Measurements from ENCODE around the gene GPC1. TPM values are rescaled to one million over a fixed set of nuclear protein-coding genes. Genes with fewer than 3 reads are reported as not detected.

GPC1 gene
- total and polyA plus RNA-seq, 2 donors = 21.1 to 53.8 TPM

DNA sequence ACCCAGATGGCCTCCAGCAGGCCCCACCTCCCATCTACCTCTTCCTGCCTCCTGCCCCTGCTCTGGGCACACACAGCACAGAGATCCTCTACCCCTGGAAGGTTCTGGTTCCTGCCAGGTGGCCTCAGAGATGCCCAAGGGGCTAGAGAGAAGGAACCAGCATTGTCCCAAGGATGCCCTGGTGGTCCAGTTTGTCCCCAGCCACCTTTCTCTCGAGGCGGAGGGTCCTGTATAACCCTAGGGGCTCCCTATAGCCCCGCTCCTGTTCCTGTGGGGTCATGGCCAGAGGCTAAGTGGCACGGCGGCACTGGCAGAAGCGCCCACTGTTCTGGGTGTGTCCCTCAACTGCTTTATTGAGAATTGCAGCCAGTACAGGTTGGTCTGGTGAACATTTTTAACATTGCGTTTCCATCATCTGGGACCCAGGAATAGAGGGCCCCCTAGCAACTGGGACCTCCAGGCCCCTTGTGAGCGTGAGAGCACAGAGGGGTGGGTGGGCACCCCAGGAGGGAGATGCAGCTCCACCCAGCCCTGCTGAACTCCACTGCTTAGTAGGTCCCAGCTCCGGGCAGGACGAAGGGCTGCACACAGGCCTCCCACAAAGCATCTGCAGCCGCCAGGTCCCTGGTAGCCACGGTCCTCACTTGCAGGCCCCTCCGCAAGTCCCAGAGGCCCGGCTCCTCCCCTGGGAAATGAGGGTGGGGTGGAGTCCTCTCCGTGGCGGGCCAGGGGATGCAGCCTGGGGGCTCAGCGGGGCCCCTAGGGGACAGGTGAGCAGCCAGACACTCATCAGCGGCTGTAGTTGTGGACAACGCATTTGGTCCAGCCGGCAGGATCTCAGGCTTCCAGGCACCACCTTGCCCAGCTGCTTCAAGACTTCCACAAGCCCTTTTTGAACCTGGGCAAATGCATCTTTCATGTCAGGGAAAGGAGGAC, 33.1 kb downstream of the GPC1 start:
- H3K4me1 ChIP-seq (ENCODE audit: insufficient read depth) = no peaks in the 10 kb centered on the region
- H3K36me3 ChIP-seq (ENCODE audit: insufficient read depth) = peaks cover 2% of the 10 kb centered on the region
- no peak overlapping the region for H3K27ac ChIP-seq (ENCODE audit: low read depth)
- no peak for DNase-seq (ENCODE audit: extremely low spot score)
- H3K4me3 ChIP-seq (ENCODE audit: low read depth, low read length) = no peak overlapping the region
- WGBS = 65% methylated on average over 20 of the region's 20 CpGs

GRCh38 chr2:240469239-240469636, 33.8 kb downstream of the GPC1 start:
- Histone ChIP-seq H3K36me3 (ENCODE audit: insufficient read depth) (peaks cover 2% of the 10 kb centered on the region), H3K27ac (ENCODE audit: low read depth) (no peak overlapping the region), H3K4me1 (ENCODE audit: insufficient read depth) (no peaks in the 10 kb centered on the region), H3K4me3 (ENCODE audit: low read depth, low read length) (no peak overlapping the region)
- no peak for DNase-seq (ENCODE audit: extremely low spot score)
- 39% methylated on average over 10 of the region's 10 CpGs for WGBS

GRCh38 chr2:240469740-240470139, 34.3 kb downstream of the GPC1 start:
- no peak overlapping the region for H3K4me3 ChIP-seq (ENCODE audit: low read depth, low read length)
- no peak for DNase-seq (ENCODE audit: extremely low spot score)
- 88% methylated on average over 6 of the region's 6 CpGs for whole genome bisulfite sequencing
- no peak overlapping the region for H3K27ac ChIP-seq (ENCODE audit: low read depth)
- no peaks in the 10 kb centered on the region for H3K4me1 ChIP-seq (ENCODE audit: insufficient read depth)
- H3K36me3 ChIP-seq (ENCODE audit: insufficient read depth) = peaks cover 2% of the 10 kb centered on the region

GRCh38 chr2:240472078-240472790, 36.8 kb downstream of the GPC1 start:
- no peak for DNase-seq (ENCODE audit: extremely low spot score)

DNA sequence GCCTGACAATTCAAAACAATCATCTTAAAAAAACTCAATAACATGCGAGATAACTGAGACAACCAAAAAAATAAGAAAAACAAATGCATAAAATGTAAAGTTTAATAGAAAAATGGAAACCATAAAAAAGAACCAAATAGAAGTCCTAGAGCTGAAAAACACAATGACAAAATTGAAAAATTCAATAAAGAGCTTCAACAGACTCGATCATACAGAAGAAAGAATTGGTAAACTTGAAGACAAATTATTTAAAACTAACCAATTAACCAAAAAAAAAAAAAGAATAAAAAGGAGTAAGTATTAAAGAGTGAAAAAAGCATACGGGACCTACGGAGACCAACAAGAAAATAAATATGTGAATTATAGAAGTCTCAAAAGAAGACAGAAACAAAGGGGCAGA, 37.7 kb downstream of the GPC1 start:
- DNase-seq (ENCODE audit: extremely low spot score) = no peak
- WGBS = 95% methylated on average over 4 of the region's 4 CpGs
- H3K4me1 ChIP-seq (ENCODE audit: insufficient read depth) = no peaks in the 10 kb centered on the region
- no peaks in the 10 kb centered on the region for H3K36me3 ChIP-seq (ENCODE audit: insufficient read depth)
- no peak overlapping the region for H3K4me3 ChIP-seq (ENCODE audit: low read depth, low read length)
- no peak overlapping the region for H3K27ac ChIP-seq (ENCODE audit: low read depth)

More at GRCh38 chr2:240472078-240472790, 36.8 kb downstream of the GPC1 start:
- Histone ChIP-seq H3K4me3 (ENCODE audit: low read depth, low read length) (no peak overlapping the region), H3K27ac (ENCODE audit: low read depth) (no peak overlapping the region), H3K36me3 (ENCODE audit: insufficient read depth) (no peaks in the 10 kb centered on the region), H3K4me1 (ENCODE audit: insufficient read depth) (no peaks in the 10 kb centered on the region)
- WGBS = 92% methylated on average over 11 of the region's 11 CpGs

DNA sequence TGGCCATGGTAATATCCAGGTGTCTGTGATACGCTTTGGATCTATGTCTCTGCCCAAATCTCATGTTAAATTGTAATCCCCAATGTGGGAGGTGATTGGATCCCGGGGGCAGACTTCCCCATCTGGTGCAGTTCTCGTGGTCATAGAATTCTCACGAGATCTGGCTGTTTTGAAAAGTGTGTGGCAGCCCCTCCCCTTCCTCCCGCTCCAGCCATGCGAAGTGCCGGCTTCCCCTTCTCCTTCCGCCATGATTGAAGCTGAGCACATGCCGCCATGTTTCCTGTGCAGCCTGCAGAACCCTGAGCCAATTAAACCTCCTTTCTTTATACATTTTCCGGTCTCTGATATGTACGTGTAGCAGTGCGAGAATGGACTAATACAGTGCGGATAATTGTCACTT, 42.5 kb downstream of the GPC1 start:
- Histone ChIP-seq H3K4me3 (ENCODE audit: low read depth, low read length) (no peak overlapping the region), H3K4me1 (ENCODE audit: insufficient read depth) (no peaks in the 10 kb centered on the region), H3K36me3 (ENCODE audit: insufficient read depth) (no peaks in the 10 kb centered on the region), H3K27ac (ENCODE audit: low read depth) (no peak overlapping the region)
- 83% methylated on average over 13 of the region's 13 CpGs for WGBS
- no peak for DNase-seq (ENCODE audit: extremely low spot score)

DNA sequence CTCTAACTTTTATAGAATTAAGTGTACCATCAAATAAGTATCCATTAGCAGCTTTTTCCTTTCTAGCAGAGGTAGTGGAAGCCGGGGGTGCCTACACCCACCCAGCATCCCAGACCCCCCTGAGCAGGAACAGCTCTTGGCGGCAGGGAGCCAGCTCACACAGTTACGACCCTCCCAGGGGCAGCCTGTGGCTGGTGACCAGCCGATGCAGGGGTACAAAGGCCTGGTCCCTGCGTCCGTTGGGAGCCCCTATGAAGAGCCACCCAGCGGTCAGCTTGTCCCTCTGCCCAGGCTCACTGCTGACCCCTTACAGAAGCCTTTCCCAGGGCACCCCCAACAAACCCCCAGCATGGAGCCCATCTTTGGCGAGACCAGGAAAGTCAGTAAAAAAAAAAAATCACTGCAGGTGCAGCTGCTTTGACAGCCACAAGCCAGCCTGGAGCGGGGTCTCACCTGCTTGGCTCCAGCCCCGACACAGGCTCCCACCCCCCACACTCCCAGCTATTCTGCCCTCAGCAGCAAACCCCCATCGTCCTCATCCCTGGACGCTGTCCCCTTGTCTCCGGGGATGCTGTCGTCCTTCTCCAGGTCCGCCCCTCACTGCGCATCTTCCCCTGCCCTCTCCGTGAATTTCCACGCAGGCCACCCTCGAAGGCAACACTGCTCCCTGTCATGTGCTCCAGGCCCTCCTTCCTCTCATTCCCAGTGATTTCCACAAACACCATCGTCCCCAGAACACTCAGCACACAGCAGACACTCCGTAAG, 43.1 kb downstream of the GPC1 start:
- no peaks in the 10 kb centered on the region for H3K36me3 ChIP-seq (ENCODE audit: insufficient read depth)
- no peaks in the 10 kb centered on the region for H3K4me1 ChIP-seq (ENCODE audit: insufficient read depth)
- H3K27ac ChIP-seq (ENCODE audit: low read depth) = no peak overlapping the region
- WGBS = 91% methylated on average over 21 of the region's 21 CpGs
- H3K4me3 ChIP-seq (ENCODE audit: low read depth, low read length) = no peak overlapping the region
- no peak for DNase-seq (ENCODE audit: extremely low spot score)

DNA sequence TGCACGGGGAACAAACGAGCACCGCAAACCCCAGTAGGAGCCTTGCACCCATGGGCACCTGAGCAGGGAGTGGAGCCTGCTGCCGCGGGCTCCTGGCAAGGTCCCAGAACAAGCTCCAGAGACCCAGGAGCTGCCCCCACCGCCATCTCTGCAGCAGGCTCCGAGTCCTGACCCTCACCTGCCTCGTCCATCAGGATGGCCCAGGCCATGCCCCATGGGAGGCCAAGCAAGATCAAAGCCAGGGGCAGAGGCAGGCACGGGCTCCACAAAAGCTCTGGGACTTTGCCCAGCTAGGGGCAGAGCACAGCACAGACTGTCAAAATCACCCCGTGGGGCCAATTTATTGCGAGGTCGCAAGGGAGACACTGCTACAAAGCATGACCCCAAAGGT, 43.6 kb downstream of the GPC1 start:
- no peak overlapping the region for H3K4me3 ChIP-seq (ENCODE audit: low read depth, low read length)
- H3K36me3 ChIP-seq (ENCODE audit: insufficient read depth) = no peaks in the 10 kb centered on the region
- no peak overlapping the region for H3K27ac ChIP-seq (ENCODE audit: low read depth)
- DNase-seq (ENCODE audit: extremely low spot score) = no peak
- H3K4me1 ChIP-seq (ENCODE audit: insufficient read depth) = no peaks in the 10 kb centered on the region
- WGBS = 81% methylated on average over 12 of the region's 12 CpGs

DNA sequence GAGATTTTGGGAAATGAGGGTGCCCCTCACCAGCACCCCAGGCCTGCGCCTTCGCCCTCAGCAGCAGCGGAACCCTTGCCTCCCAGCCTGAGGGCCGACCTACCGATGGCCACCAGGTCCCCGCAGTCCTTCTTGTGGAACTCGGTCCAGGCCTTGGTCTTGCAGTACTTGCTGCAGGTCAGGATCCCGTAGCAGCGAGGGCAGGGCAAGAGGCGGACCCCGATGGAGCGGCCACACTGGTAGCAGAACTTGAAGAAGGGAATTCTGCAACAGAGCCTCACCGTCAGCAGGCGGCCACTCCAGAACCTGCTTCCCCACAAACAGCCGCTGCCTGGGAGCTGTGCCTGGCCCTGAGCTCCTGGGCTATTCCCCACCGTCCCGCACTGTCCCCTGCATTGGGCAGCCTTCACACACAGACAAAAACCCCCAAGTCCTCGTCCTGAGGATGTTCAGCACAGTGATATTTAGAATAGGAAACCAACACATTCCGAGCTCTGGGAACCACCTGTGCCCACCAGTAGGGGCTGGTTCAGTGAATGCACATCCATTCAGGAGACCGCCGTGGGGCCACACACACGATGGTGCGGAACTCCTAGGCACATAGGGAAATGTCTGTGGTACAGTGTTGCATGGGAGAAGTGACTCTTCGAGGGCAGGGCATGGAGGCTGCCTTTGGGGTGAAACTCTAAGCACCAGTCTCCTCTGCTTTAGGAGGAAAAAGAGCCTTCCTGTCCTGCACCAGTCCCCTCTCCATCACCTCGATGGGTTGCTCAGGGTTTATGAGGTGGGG, 45.6 kb downstream of the GPC1 start:
- DNase-seq (ENCODE audit: extremely low spot score) = no peak
- Histone ChIP-seq H3K4me1 (ENCODE audit: insufficient read depth) (no peaks in the 10 kb centered on the region), H3K4me3 (ENCODE audit: low read depth, low read length) (no peak overlapping the region), H3K36me3 (ENCODE audit: insufficient read depth) (no peaks in the 10 kb centered on the region), H3K27ac (ENCODE audit: low read depth) (no peak overlapping the region)
- 91% methylated on average over 25 of the region's 25 CpGs for WGBS

GRCh38 chr2:240481720-240482119, 46.3 kb downstream of the GPC1 start:
- H3K4me1 ChIP-seq (ENCODE audit: insufficient read depth) = no peaks in the 10 kb centered on the region
- no peak for DNase-seq (ENCODE audit: extremely low spot score)
- 89% methylated on average over 5 of the region's 5 CpGs for WGBS

GRCh38 chr2:240482141-240482540, 46.7 kb downstream of the GPC1 start:
- H3K36me3 ChIP-seq (ENCODE audit: insufficient read depth) = no peaks in the 10 kb centered on the region
- H3K4me1 ChIP-seq (ENCODE audit: insufficient read depth) = no peaks in the 10 kb centered on the region
- H3K4me3 ChIP-seq (ENCODE audit: low read depth, low read length) = no peak overlapping the region
- H3K27ac ChIP-seq (ENCODE audit: low read depth) = no peak overlapping the region
- DNase-seq (ENCODE audit: extremely low spot score) = no peak
- WGBS = 89% methylated on average over 11 of the region's 11 CpGs

More at GRCh38 chr2:240481720-240482119, 46.3 kb downstream of the GPC1 start:
- Histone ChIP-seq H3K36me3 (ENCODE audit: insufficient read depth) (no peaks in the 10 kb centered on the region), H3K4me3 (ENCODE audit: low read depth, low read length) (no peak overlapping the region), H3K27ac (ENCODE audit: low read depth) (no peak overlapping the region)

DNA sequence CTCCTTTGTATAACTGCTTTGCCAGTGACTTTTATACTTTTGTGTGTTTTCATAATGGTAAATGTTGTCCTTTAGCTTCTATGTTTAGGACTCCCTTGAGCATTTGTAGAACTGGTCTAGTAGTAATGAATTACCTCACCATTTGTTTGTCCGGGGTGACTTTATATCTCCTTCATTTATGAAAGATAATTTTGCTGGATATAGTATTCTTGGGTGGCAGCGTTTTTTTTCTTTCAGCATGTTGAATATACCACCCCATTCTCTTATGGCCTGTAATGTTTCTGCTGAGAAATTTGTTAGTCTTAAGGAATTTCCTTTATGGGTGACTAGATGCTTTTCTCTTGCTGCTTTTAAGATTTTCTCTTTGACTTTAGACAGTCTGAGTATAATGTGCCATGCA, 56.0 kb downstream of the GPC1 start:
- WGBS = 79% methylated on average over 2 of the region's 2 CpGs
- Histone ChIP-seq H3K4me1 (ENCODE audit: insufficient read depth) (no peaks in the 10 kb centered on the region), H3K36me3 (ENCODE audit: insufficient read depth) (no peaks in the 10 kb centered on the region), H3K27ac (ENCODE audit: low read depth) (no peak overlapping the region), H3K4me3 (ENCODE audit: low read depth, low read length) (no peak overlapping the region)
- DNase-seq (ENCODE audit: extremely low spot score) = no peak
